ENCODE measurements around the gene GPRC5D.

Gene GPRC5D

GRCh38 chr12:12952036-12952435 is at the start of gene GPRC5D:
Gene GPRC5D, minus strand, starts transcription at chr12:12952170. Its CDS starts 1,786 bp downstream, at chr12:12950384.
- no peak for DNase-seq (ENCODE audit: low read depth)

DNA sequence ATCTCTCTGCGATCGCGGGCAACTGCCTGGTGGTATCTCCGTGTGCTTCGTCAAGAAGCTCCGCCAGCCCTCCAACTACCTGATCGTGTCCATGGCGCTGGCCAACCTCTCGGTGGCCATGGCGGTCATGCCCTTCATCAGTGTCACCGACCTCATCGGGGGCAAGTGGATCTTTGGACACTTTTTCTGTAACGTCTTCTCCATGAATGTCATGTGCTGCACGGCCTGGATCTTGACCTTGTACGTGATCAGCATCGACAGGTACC is 49.7 kb upstream of the GPRC5D start:
- no peak for DNase-seq (ENCODE audit: low read depth)

DNA sequence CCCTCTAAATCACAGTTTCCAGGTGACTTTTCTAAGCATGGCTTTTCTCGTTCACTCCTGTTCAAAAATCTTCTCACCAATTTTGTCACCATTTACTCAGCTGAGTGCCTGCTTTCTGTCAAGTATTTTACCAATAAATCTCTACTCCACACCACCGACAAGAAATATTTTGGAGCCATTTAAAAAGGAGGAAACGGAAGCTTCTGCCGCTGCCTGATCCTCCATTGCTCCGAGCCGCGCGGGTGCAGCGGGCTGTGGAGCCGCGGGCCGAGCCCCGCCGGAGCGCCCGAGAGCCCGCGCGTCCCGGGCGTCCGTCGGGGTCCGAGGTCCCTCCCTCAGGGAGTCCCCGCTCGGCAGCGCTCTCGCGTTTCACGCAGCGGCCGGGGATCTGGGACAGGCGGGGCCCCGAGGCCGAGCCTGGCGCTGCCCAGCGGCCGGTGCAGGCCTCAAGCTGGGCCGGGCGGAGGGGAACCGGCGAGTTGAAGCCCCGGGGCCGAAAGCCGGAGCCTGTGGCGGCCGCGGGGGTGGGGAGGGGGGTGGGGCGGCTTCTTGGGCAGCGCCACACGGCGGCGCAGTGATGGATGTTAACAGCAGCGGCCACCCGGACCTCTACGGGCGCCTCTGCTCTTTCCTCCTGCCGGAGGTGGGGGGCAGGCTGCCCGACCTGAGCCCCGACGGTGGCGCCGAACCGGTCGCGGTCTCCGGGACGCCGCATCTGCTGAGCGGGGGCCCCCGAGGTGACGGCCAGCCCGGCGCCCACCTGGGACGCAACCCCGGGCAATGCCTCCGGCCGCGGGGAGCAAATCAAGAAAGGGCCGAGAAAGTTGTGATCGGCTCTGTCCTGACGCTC is 49.2 kb upstream of the GPRC5D start:
- DNase-seq (ENCODE audit: low read depth) = no peak

GRCh38 chr12:13000616-13000924 is 48.6 kb upstream of the GPRC5D start:
- DNase-seq (ENCODE audit: low read depth) = no peak

DNA sequence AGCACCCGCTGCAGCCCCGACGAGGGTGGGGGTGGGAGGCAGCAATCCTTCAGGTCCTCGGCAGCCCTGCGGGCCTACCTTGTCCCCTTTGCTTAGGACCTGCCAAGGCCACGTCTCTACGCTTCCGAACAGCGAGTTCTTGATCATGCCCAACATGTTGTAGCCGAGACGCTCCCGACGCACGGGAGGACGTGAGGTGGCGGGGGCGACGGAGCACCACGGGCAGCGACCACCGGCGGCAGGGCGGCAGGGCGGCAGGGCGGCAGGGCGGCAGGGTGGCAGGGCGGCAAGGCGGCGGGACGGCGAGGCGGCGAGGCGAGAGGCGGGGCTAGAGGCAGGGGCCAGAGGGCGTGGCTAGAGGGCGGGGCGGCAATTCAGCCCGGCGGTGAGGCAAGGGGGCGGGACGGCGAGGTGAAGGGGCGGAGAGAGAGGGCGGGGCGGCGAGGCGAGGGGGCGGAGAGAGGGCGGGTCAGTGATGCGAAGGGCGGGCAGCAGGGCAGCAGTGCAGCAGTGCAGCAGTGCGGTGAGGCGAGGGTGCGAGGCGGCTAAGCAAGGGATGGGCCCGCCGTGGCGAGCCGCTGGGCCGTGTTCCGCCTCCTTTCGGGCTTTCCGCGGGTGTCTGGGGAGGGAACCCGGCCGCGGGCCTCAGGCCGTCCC is 48.1 kb upstream of the GPRC5D start, which contains the start of gene HEBP1:
Gene HEBP1, minus strand, starts transcription at position 307 of the 657 bp plus-strand sequence. Its CDS starts 151 bp downstream, at position 156.
- no peak for DNase-seq (ENCODE audit: low read depth)

GRCh38 chr12:12999271-12999958 is 47.4 kb upstream of the GPRC5D start:
- no peak for DNase-seq (ENCODE audit: low read depth)

GRCh38 chr12:12998248-12998647 is 46.3 kb upstream of the GPRC5D start:
- no peak for DNase-seq (ENCODE audit: low read depth)

GRCh38 chr12:12997734-12998133 is 45.8 kb upstream of the GPRC5D start:
- no peak for DNase-seq (ENCODE audit: low read depth)

DNA sequence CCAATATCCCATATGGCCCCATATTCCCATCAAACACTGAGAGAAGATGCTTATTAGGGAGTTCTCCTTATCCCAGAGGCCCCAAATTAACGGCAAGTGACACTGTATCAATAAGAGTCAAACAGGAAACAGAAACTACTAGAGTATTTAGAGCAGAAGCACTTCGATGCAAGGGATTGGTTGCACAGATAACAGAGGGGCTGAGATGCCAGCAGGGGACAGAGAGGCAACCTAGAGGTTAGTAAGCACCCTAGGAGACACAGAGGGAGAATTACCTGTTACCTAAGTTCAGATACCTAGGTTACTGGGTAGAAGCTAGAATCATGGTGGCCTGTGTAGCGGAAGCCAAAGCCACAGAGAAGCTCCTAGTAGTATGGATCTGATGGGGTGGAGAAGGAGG is 45.2 kb upstream of the GPRC5D start:
- no peak for DNase-seq (ENCODE audit: low read depth)

GRCh38 chr12:12996209-12996608 is 44.2 kb upstream of the GPRC5D start:
- DNase-seq (ENCODE audit: low read depth) = no peak

- DNase-seq (ENCODE audit: low read depth) = no peak
Measured at GRCh38 chr12:12995088-12995487, 43.1 kb upstream of the GPRC5D start.

DNA sequence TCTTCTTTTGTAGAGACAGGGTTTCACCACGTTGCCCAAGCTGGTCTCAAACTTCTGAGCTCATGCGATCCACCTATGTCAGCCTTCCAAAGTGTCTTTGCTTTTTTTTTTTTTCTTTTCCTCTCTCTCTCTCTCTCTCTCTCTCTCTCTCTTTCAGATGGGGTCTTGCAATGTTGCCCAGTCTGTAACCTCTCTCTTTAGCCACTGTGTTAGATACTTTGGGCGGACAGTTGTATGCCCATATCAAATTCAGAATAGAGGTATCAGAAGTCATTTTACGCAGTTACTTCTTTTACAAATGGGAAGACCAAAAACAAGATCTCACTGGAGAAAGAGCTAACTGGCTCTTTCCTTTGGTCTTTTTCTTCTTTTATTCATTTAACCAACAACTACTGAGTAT is 41.4 kb upstream of the GPRC5D start:
- no peak for DNase-seq (ENCODE audit: low read depth)

- peak; percentile 81 for DNase-seq (ENCODE audit: low read depth)
Measured at GRCh38 chr12:12992418-12993130, 40.6 kb upstream of the GPRC5D start.

- no peak for DNase-seq (ENCODE audit: low read depth)
Measured at GRCh38 chr12:12990700-12991468, 38.9 kb upstream of the GPRC5D start.

DNA sequence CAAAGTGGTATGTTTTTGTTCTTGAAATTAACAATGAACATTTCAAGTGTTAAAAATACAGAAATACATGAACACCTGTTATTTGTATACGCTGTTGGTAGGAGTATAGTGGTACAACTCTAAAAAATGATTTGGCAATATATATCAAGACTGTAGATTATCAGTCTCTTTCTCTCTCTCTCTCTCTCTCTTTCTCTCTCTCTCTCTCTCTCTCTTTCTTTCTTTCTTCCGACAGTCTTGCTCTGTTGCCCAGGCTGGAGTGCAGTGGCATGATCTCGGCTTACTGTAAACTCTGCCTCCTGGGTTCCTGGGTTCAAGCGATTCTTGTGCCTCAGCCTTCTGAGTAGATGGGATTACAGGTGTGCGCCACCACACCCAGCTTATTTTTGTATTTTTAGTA is 35.5 kb upstream of the GPRC5D start:
- DNase-seq (ENCODE audit: low read depth) = no peak

GRCh38 chr12:12986775-12987331 is 34.9 kb upstream of the GPRC5D start:
- no peak for DNase-seq (ENCODE audit: low read depth)

DNA sequence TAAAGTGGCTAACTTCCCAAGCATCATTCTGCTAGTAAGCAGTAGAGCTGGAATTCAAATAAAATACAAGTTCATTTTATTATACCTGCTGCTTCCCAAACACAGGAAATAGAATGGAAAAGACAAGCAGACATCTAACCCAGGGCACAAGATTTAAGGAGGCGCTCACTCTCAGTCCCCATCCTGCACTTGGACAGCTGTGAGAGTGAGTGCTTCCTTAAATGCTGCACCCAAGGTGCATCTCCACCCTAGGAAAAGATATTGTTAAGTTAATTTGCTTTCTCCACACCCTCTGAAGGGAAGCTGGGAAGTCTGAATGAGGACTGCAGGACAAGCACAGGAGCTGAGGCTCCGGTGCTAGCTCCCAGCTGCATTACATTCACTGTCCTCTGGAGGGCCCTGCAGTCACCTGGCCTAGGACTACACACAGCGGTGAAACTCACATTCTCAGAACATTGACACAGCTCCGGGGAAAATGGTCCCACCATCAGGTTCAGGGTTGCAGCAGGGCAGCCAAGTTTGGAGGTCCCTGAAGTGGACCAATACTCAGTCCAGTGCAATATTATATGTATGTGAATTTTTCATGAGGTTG is 33.9 kb upstream of the GPRC5D start:
- no peak for DNase-seq (ENCODE audit: low read depth)

- no peak for DNase-seq (ENCODE audit: low read depth)
Measured at GRCh38 chr12:12984149-12984548, 32.2 kb upstream of the GPRC5D start.

DNA sequence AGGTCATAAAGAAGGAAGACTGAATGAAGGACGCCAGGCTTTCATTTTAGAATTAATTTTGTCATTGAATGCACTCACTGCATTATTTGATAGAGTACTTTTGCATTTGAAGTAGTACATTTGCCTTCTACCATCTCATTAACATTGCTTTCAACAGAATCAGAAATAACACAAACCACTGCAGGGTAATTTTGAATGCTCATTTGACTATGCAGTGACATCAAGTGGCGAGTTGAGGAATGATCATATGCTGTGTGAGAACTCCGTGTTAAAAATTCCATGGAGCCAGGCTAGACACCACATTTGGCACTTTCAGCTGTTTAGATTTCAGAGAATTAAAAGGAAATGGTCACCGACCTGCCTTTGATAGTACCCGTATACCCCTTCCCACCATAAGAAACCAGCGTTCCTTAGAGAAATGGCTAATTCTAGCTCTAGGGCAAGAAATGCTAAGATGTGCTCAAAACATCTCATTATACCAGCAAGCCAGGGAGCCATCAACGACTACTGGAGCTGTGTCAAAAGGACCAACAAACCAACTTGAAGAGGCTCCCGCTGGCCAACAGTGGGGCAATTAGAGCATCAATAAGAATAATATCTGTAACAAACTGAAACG is 31.6 kb upstream of the GPRC5D start:
- DNase-seq (ENCODE audit: low read depth) = no peak

DNA sequence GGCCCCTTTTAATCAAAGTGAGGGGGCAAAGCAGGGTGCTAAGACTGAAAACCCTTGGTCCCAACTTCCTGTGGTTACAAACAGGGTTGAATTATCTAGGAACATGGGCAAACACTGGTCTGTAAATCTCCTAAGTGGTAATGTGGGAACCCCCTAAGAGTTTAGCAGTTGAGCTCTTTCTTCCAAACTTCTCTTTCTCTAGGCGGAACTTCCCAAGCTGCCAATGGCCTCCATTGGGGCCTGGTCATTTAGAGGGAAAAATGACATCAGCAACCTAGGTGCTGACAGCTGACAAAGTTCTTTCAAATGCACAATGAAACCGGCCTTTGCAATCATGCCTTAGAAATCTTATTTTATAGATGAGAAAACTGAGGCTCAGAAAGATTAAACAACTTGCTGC is 30.4 kb upstream of the GPRC5D start:
- no peak for DNase-seq (ENCODE audit: low read depth)
